ENCODE measurements around the gene TMPRSS6. TPM values are rescaled to one million over a fixed set of nuclear protein-coding genes. Genes with fewer than 3 reads are reported as not detected.

TMPRSS6 gene
- total and polyA plus RNA-seq, 2 of the 8 experiments (the other 6 are each of a cell fraction or from before 2014, with no cell fraction given) = 0.02 TPM; not detected in 1

DNA sequence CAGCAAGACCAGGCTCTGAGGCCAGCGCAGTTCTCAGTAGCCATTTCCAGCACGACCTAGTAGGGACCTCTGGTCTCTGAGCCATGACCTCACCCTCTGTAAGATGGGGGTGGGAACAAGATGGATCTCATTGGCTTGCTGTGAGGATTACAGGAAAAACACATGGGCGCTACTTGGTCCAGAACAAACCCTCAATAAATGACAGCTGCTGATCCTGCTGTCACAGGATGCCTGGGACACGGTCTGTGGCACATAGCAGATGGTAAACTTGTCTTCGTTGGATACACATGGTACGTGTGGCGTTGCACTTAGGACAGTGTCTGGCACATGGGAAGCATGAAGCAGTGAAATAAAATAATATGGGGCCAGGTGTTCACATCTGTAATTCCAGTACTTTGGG lies 62.5 kb downstream of the TMPRSS6 start (continued):
- no peak for TF ChIP-seq EZH2 (IDR thresholded peaks at IDR 0.05; ENCODE audit: low read depth, low read length, severe bottlenecking)
